ENCODE results near the gene COL13A1.

Gene COL13A1

GRCh38 chr10:69768386-69768785, 33.3 kb upstream of the COL13A1 start:
- no peak for DNase-seq (ENCODE audit: low read depth)
- no peak overlapping the region for H3K4me3 ChIP-seq (ENCODE audit: low read depth, low read length)
- TF ChIP-seq CTCF (IDR thresholded peaks at IDR 0.05; ENCODE audit: low read depth, low read length), result no peak
- no peak for TF ChIP-seq MYC (IDR thresholded peaks at IDR 0.05; ENCODE audit: low read depth, low read length)
- no peak for TF ChIP-seq POLR2A (IDR thresholded peaks at IDR 0.05; ENCODE audit: extremely low read depth, insufficient read length)
- no peak for TF ChIP-seq MAX (IDR thresholded peaks at IDR 0.05; ENCODE audit: low read depth, low read length)

- H3K4me3 ChIP-seq (ENCODE audit: low read depth, low read length), result no peak overlapping the region
- no peak for TF ChIP-seq CTCF (IDR thresholded peaks at IDR 0.05; ENCODE audit: low read depth, low read length)
- peak; percentile 82 for DNase-seq (ENCODE audit: low read depth)
Observed at GRCh38 chr10:69769395-69769992, 32.2 kb upstream of the COL13A1 start.

GRCh38 chr10:69772933-69773704, 28.6 kb upstream of the COL13A1 start:
- DNase-seq (ENCODE audit: low read depth), result no peak

GRCh38 chr10:69774596-69774995, 27.1 kb upstream of the COL13A1 start:
- DNase-seq (ENCODE audit: low read depth), result no peak
- no peak overlapping the region for H3K4me3 ChIP-seq (ENCODE audit: low read depth, low read length)
- no peak for TF ChIP-seq MAX (IDR thresholded peaks at IDR 0.05; ENCODE audit: low read depth, low read length)
- TF ChIP-seq MYC (IDR thresholded peaks at IDR 0.05; ENCODE audit: low read depth, low read length), result no peak
- TF ChIP-seq CTCF (IDR thresholded peaks at IDR 0.05; ENCODE audit: low read depth, low read length), result peak; percentile 13
- no peak for TF ChIP-seq POLR2A (IDR thresholded peaks at IDR 0.05; ENCODE audit: extremely low read depth, insufficient read length)

More at GRCh38 chr10:69772933-69773704, 28.6 kb upstream of the COL13A1 start:
- H3K4me3 ChIP-seq (ENCODE audit: low read depth, low read length), result no peak overlapping the region
- TF ChIP-seq MYC (IDR thresholded peaks at IDR 0.05; ENCODE audit: low read depth, low read length) (no peak), POLR2A (IDR thresholded peaks at IDR 0.05; ENCODE audit: extremely low read depth, insufficient read length) (no peak), MAX (IDR thresholded peaks at IDR 0.05; ENCODE audit: low read depth, low read length) (no peak), CTCF (IDR thresholded peaks at IDR 0.05; ENCODE audit: low read depth, low read length) (no peak)

- no peak overlapping the region for H3K4me3 ChIP-seq (ENCODE audit: low read depth, low read length)
- TF ChIP-seq CTCF (IDR thresholded peaks at IDR 0.05; ENCODE audit: low read depth, low read length) (no peak), POLR2A (IDR thresholded peaks at IDR 0.05; ENCODE audit: extremely low read depth, insufficient read length) (no peak), MAX (IDR thresholded peaks at IDR 0.05; ENCODE audit: low read depth, low read length) (no peak), MYC (IDR thresholded peaks at IDR 0.05; ENCODE audit: low read depth, low read length) (no peak)
- DNase-seq (ENCODE audit: low read depth), result no peak
Observed at GRCh38 chr10:69780077-69780476, 21.6 kb upstream of the COL13A1 start.
